Measurements from ENCODE around the gene CDH23. TPM values are rescaled to one million over a fixed set of nuclear protein-coding genes. Genes with fewer than 3 reads are reported as not detected.

Gene CDH23
- total and polyA plus RNA-seq, 9 of the 15 experiments (the other 6 are each of a cell fraction or from before 2014, with no cell fraction given): 0.18 to 1.2 (median 0.47) TPM

- ChIA-PET POLR2A (no interaction called here), CTCF (ENCODE audit: low intra/inter-chr PET ratio) (interaction anchor here (0.6 kb wide), 1 partner anchor 468 kb away, joined by 3 read pairs; no protein-coding TSS in a partner anchor)
- 0% methylated on average over 4 of the region's 4 CpGs for WGBS (ENCODE audit: insufficient coverage, low coverage, missing lambda C conversion rate)
Observed at GRCh38 chr10:71511206-71511605, 114.5 kb downstream of the CDH23 start.

GRCh38 chr10:71512312-71512711, 115.6 kb downstream of the CDH23 start:
- no peaks in the 10 kb centered on the region for H3K36me3 ChIP-seq (ENCODE audit: control insufficient read depth, insufficient read depth, low read length)
- H3K27me3 ChIP-seq (ENCODE audit: control insufficient read depth in 2 of 2, insufficient read depth in 2 of 2, low read length in 2 of 2): peaks cover 34 to 67% of the 10 kb centered on the region in 2 experiments
- no peaks in the 10 kb centered on the region for H3K4me1 ChIP-seq (replicated peaks in 1 of 2; ENCODE audit: control insufficient read depth in 2 of 2, insufficient read depth in 2 of 2, low read length in 2 of 2)
- no peak overlapping the region for H2AFZ ChIP-seq (ENCODE audit: low read depth, low read length)
- H3K4me2 ChIP-seq (ENCODE audit: insufficient read depth, low read length): no peak overlapping the region
- FAIRE-seq (no peak), DNase-seq (ENCODE audit: extremely low read depth in 1 of 4, low spot score in 3 of 4) (no peak), ATAC-seq (no peak)
- no peak overlapping the region for H3K4me3 ChIP-seq
- TF ChIP-seq HMG20A (CRISPR knock-in tag; conservative IDR thresholded peaks at IDR 0.05) (no peak), NCOA6 (IDR thresholded peaks at IDR 0.05) (no peak), DEAF1 (CRISPR knock-in tag; IDR thresholded peaks at IDR 0.05) (no peak), CHD2 (IDR thresholded peaks at IDR 0.05; ENCODE audit: low read depth, low read length) (no peak), FOXJ2 (tag; IDR thresholded peaks at IDR 0.05) (no peak), MEF2D (tag; conservative IDR thresholded peaks at IDR 0.05; ENCODE audit: low read depth) (no peak), POLR2B (IDR thresholded peaks at IDR 0.05; ENCODE audit: low read depth, partially characterized antibody) (no peak), E2F5 (CRISPR knock-in tag; IDR thresholded peaks at IDR 0.05) (no peak), ZNF174 (CRISPR knock-in tag; IDR thresholded peaks at IDR 0.05) (no peak), ARNT (IDR thresholded peaks at IDR 0.05) (no peak)
- H3K9me3 ChIP-seq (replicated peaks; ENCODE audit: control insufficient read depth, insufficient read depth, low read depth, low read length): 0 out of 2 replicates have a peak, but pooled peaks cover 3% of the 10 kb centered on the region
- CTCF ChIA-PET (ENCODE audit: low intra/inter-chr PET ratio): no interaction called here
- POLR2A ChIA-PET: no interaction called here
- H3K9me1 ChIP-seq (ENCODE audit: control insufficient read depth, insufficient read depth, low read length): no peaks in the 10 kb centered on the region
- WGBS (ENCODE audit: insufficient coverage, low coverage, missing lambda C conversion rate): 10% methylated on average over 10 of the region's 10 CpGs
- H4K20me1 ChIP-seq (replicated peaks; ENCODE audit: control insufficient read depth, insufficient read depth, low read length): peaks cover 15% of the 10 kb centered on the region
- no peak overlapping the region for H3K9ac ChIP-seq (ENCODE audit: insufficient read depth in 1 of 2, low read depth in 2 of 2, low read length in 2 of 2)
- no peak overlapping the region for H3K27ac ChIP-seq (ENCODE audit: extremely low read depth, low read depth, low read length)
- in situ Hi-C loops (cut with MboI): no loop called here
- intact Hi-C loops (cut with micrococcal nuclease): no loop called here
- no peaks in the 10 kb centered on the region for H3K79me2 ChIP-seq (ENCODE audit: control insufficient read depth, insufficient read depth, low read length)
- BruUV-seq (replicated peaks): no TSS peak

More at GRCh38 chr10:71511206-71511605, 114.5 kb downstream of the CDH23 start:
- TF ChIP-seq KDM1A (IDR thresholded peaks at IDR 0.05): no peak
- no peak for TF ChIP-seq ZNF324 (CRISPR knock-in tag; IDR thresholded peaks at IDR 0.05)
- TF ChIP-seq HLTF (IDR thresholded peaks at IDR 0.05): no peak
- TF ChIP-seq MEIS2 (IDR thresholded peaks at IDR 0.05; ENCODE audit: partially characterized antibody): no peak
- TF ChIP-seq RBM22 (IDR thresholded peaks at IDR 0.05; ENCODE audit: low read depth, low read length, poor library complexity, severe bottlenecking): no peak
- no peak for TF ChIP-seq PHTF2 (CRISPR knock-in tag; IDR thresholded peaks at IDR 0.05)
- Histone ChIP-seq H3K79me2 (ENCODE audit: control insufficient read depth, insufficient read depth, low read length) (no peaks in the 10 kb centered on the region), H3K27me3 (ENCODE audit: control insufficient read depth in 2 of 2, insufficient read depth in 2 of 2, low read length in 2 of 2) (peaks cover 32 to 65% of the 10 kb centered on the region in 2 experiments; a peak in 4 of 5 replicates), H3K9me3 (replicated peaks; ENCODE audit: control insufficient read depth, insufficient read depth, low read depth, low read length) (0 out of 2 replicates have a peak, but pooled peaks cover 3% of the 10 kb centered on the region), H3K9ac (ENCODE audit: insufficient read depth in 1 of 2, low read depth in 2 of 2, low read length in 2 of 2) (no peak overlapping the region), H2AFZ (ENCODE audit: low read depth, low read length) (no peak overlapping the region), H3K4me2 (ENCODE audit: insufficient read depth, low read length) (no peak overlapping the region), H3K4me3 (no peak overlapping the region), H3K36me3 (ENCODE audit: control insufficient read depth, insufficient read depth, low read length) (no peaks in the 10 kb centered on the region), H4K20me1 (replicated peaks; ENCODE audit: control insufficient read depth, insufficient read depth, low read length) (peaks cover 12% of the 10 kb centered on the region; the same call in 1 of the 2 replicates), H3K4me1 (replicated peaks in 1 of 2; ENCODE audit: control insufficient read depth in 2 of 2, insufficient read depth in 2 of 2, low read length in 2 of 2) (no peaks in the 10 kb centered on the region), H3K27ac (ENCODE audit: extremely low read depth, low read depth, low read length) (no peak overlapping the region), H3K9me1 (ENCODE audit: control insufficient read depth, insufficient read depth, low read length) (no peaks in the 10 kb centered on the region)
- intact Hi-C loops (cut with micrococcal nuclease): no loop called here
- ATAC-seq: no peak
- BruUV-seq (replicated peaks): no TSS peak
- in situ Hi-C loops (cut with MboI): no loop called here
- DNase-seq (ENCODE audit: extremely low read depth in 1 of 4, low spot score in 3 of 4): no peak
- FAIRE-seq: no peak
